Heart right ventricle (tissue), 16 donors: ENCODE results near the gene XPO6. TPM values are rescaled to one million over a fixed set of nuclear protein-coding genes. Genes with fewer than 3 reads are reported as not detected.

Experiments
- ATAC-seq, 8 donors: fragments of 200-7000 bp; cut with Tn5 transposase; one replicate each; pipeline ENCODE4 v1.9.1; 2020; ENCODE audit warnings: mild to moderate bottlenecking in 8 of 8, moderate library complexity in 8 of 8, moderate number of reproducible peaks in 1 of 8
- DNase-seq, 2 donors: peaks; one replicate each; pipeline ENCODE4 v3.0.0-alpha.2; 2020
- H3K27ac ChIP-seq, 10 donors: fragments of 200-600 bp; sonication (generic) in 2 of 10; one replicate each; pipeline versions ENCODE4 v1.5.0 to v1.8.0; 2020 to 2022; ENCODE audit warnings: mild to moderate bottlenecking in 3 of 10
- H3K27me3 ChIP-seq, 7 donors: fragments of 200-600 bp; one replicate each; pipeline ENCODE4 v1.8.0; 2021 to 2022; ENCODE audit warnings: mild to moderate bottlenecking in 2 of 7
- H3K36me3 ChIP-seq, 9 donors: fragments of 200-600 bp; sonication (generic) in 1 of 9; one replicate each; pipeline versions ENCODE4 v1.5.0 to v1.8.0; 2020 to 2022; ENCODE audit warnings: mild to moderate bottlenecking in 2 of 9
- H3K4me1 ChIP-seq, 9 donors: fragments of 200-600 bp; sonication (generic) in 1 of 9; one replicate each; pipeline versions ENCODE4 v1.5.0 to v1.8.0; 2020 to 2022; ENCODE audit warnings: mild to moderate bottlenecking in 4 of 9
- H3K4me3 ChIP-seq, 10 donors: fragments of 200-600 bp; sonication (generic) in 2 of 10; one replicate each; pipeline versions ENCODE4 v1.5.0 to v1.8.0; 2020 to 2022; ENCODE audit warnings: mild to moderate bottlenecking in 7 of 10, moderate library complexity in 2 of 10
- H3K9me3 ChIP-seq, 11 donors: fragments of 200-600 bp in 10 of 11; sonication (generic) in 2 of 11; one replicate each; pipeline versions ENCODE4 v1.5.0 to v1.8.0; 2013 to 2022; ENCODE audit warnings: mild to moderate bottlenecking in 2 of 11, control low read depth in 1 of 11, moderate library complexity in 1 of 11
- WGBS, 2 donors: extraction: QIAGEN DNeasy Blood & Tissue Kit; methylation state at CpG; one replicate each; pipeline ENCODE4 v1.1.7; 2013; ENCODE audit warnings: inconsistent platforms in 1 of 2; 5-methylcytosine and 5-hydroxymethylcytosine counted together
- intact Hi-C, 10 donors: fragments of 100-400 bp; cut with DNase I; formaldehyde crosslinking; loops; one replicate each; pipeline versions ENCODE4 v1.11.1 to v1.14.2; 2022
- polyA plus RNA-seq, 2 donors: library from polyadenylated mRNA; stranded (reverse); fragments of 200-250 nt; gene quantifications; one replicate each; pipeline ENCODE4 v1.2.3, GENCODE V29; 2013
- total RNA-seq, 10 donors: library from RNA; stranded (reverse); fragmentation: NEBNext Ultra II Directional in 3 of 10; extraction: Animal tissue kit (Norgen Biotek cat#: 25700) in 3 of 10; gene quantifications; one replicate each; pipeline versions ENCODE4 v1.2.1 to v1.2.4, GENCODE V29; 2021 to 2023
- TF ChIP-seq, protein P1 (sequence below), 9 donors: fragments of 200-600 bp; sonication (generic) in 2 of 9; IDR thresholded peaks; one replicate each; pipeline versions ENCODE4 v1.5.0 to v1.8.0; 2021 to 2022; ENCODE audit warnings: antibody characterized with exemption in 9 of 9, mild to moderate bottlenecking in 5 of 9, moderate library complexity in 1 of 9
- donor health status: Arrhythmogenic right ventricular cardiomyopathy.
- donor health status: ischemic (EF 13 %, LVEDD 7.1; RV severe dilation, severe dysfunction).
- donor health status: healthy with polysubstance abuse.
- donor health status: DM: no; HTN: yes; CAD: no.
- donor health status: DM: no; HTN: no; CAD: no.
- donor health status: ischemic (EF 25% LVEDD 6.9; RV normal size, moderate dysfunction).
- donor health status: ischemic (EF 25% LVEDD 5.7; RV mildly dilated, moderate dysfunction).
- donor health status: healthy.
- donor health status: DM: yes; HTN: yes; CAD: no.
- donor health status: Ischemic cardiomyopathy.
- donor health status: ischemic (EF 35%, LVEDD 5.7; RV mildly dilated, moderate dysfunction).
- donor health status: nonischemic (EF 11% LVEDD 7.7; RV severe dilation, severe dysfunction).
- donor health status: DM: yes; HTN: yes; CAD: no.
- donor health status: PGD.
- donor health status: ischemic (EF 29% LVEDD 5.4; RV normal size, mild dysfunction).
- donor health status: nonischemic (EF 23%, LVEDD 6.1; RV moderate dilation, normal function).

XPO6 gene
- total and polyA plus RNA-seq, 12 donors = 22.1 to 41.8 (median 29.3) TPM

DNA sequence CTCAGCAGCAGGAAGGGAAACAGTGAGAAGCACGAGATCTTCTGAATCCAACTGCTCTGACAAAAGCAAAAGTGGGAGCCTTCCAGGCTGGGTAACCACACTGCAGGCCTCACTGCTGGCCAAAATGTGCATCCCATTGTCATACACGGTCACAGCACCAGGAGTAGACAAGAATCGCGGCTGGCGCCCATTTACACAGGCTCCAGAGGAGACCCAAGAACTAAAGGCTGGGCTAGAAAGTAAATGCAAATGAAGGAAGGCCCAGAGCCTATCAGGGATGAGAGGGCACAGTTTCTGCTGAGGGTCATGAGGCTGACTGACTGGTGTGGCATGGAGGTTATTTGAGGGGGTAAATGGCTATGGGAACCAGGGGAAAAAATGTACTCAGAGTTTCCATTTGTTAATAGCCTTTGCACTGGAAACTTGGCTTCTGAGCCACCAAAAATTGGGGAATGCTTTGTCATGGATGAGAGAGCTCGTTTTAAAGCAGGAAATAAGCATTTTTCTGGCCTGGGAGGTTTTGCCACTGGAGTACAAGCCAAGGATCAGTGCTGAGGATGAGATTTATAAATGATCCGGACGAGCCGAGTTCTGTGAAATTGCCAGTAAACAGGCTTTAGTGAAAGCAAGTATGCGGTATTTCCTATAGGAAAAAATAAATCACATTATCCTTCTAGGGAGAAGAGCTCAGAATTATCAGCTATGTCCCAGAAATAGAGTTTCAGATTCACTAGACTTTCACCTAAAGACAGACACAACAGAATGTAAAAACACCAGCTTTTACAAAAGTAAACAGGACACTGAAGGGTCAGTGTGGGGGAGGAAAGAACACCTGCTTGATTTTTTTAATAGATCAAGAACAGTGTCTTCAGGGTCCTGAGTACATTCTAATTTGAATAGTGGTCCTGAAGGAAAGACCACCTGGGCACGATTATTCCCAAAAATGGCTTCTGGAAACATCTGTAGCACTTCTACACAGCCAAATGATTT is 81.4 kb downstream of the XPO6 start:
- DNase-seq = no peak
- H3K27ac ChIP-seq = peak overlapping the region in 6 of 10 donors; percentile 8 to 64 (median 38)
- TF ChIP-seq, protein P1, sequence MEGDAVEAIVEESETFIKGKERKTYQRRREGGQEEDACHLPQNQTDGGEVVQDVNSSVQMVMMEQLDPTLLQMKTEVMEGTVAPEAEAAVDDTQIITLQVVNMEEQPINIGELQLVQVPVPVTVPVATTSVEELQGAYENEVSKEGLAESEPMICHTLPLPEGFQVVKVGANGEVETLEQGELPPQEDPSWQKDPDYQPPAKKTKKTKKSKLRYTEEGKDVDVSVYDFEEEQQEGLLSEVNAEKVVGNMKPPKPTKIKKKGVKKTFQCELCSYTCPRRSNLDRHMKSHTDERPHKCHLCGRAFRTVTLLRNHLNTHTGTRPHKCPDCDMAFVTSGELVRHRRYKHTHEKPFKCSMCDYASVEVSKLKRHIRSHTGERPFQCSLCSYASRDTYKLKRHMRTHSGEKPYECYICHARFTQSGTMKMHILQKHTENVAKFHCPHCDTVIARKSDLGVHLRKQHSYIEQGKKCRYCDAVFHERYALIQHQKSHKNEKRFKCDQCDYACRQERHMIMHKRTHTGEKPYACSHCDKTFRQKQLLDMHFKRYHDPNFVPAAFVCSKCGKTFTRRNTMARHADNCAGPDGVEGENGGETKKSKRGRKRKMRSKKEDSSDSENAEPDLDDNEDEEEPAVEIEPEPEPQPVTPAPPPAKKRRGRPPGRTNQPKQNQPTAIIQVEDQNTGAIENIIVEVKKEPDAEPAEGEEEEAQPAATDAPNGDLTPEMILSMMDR (IDR thresholded peaks at IDR 0.05) = no peak
- no peaks in the 10 kb centered on the region for H3K9me3 ChIP-seq
- peak in 7 of 8 donors; percentile 17 to 51 (median 30) for ATAC-seq
- WGBS, 2 donors = 87 to 88% methylated on average over 11 of the region's 11 CpGs
- peaks cover 0 to 4% (median 0%) of the 10 kb centered on the region in 9 donors for H3K4me1 ChIP-seq
- H3K36me3 ChIP-seq = peaks cover 0 to 100% (median 61%) of the 10 kb centered on the region in 9 donors
- intact Hi-C loops = no loop called here
- no peaks in the 10 kb centered on the region for H3K27me3 ChIP-seq
- no peak overlapping the region for H3K4me3 ChIP-seq

DNA sequence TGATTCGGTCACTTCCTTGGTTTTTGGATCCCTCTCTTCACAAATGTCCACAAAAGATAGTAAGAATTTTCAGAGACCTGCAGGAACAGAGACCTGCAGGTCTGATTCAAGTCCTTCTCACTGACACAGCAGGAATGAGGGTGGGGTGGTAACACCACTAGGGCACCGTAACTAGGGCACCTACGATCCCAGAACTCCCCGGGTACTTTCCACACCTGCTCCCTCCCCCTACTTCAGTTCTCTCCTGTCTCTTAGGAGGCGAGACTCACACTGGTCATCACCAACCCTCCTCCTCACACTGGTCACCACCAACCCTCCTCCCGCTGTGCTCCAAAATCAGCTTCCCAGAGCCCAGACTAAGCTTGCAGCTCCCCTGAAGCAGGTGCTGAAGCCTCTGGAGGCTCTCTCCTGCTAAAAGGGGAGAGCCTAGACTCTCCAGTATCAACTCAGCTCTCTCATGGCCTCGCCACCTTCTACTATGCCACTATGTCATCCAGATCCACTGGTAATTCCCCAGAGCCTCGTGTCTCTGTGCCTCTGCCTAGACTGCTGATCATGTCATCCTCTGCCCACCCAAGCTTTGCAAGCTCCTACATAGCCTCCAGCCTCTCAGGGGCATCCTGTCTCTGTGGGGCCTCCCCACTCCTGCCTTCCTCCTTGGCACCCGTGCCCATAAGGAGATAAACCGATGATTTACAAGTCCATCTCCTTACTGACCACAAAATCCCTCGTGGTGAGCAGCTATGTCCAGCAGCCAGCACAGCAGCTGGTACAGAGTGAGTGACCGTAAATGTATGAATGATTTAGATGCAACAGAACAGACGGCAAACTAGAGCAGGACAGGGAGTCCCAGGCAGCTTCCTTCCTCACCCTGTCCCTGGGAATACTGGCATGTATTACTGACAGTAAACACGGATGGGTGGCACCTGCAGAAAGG is 84.8 kb downstream of the XPO6 start:
- H3K27me3 ChIP-seq = no peaks in the 10 kb centered on the region
- intact Hi-C loops = no loop called here
- H3K27ac ChIP-seq = no peak overlapping the region
- peaks cover 0 to 100% (median 58%) of the 10 kb centered on the region in 9 donors for H3K36me3 ChIP-seq
- WGBS, 2 donors = 93 to 95% methylated on average over 14 of the region's 14 CpGs
- ATAC-seq (peak in 1 of 8 donors; percentile 10), DNase-seq (no peak)
- TF ChIP-seq, protein P1 (IDR thresholded peaks at IDR 0.05) = no peak
- no peaks in the 10 kb centered on the region for H3K9me3 ChIP-seq
- H3K4me1 ChIP-seq = peaks cover 0 to 4% (median 0%) of the 10 kb centered on the region in 9 donors
- no peak overlapping the region for H3K4me3 ChIP-seq

DNA sequence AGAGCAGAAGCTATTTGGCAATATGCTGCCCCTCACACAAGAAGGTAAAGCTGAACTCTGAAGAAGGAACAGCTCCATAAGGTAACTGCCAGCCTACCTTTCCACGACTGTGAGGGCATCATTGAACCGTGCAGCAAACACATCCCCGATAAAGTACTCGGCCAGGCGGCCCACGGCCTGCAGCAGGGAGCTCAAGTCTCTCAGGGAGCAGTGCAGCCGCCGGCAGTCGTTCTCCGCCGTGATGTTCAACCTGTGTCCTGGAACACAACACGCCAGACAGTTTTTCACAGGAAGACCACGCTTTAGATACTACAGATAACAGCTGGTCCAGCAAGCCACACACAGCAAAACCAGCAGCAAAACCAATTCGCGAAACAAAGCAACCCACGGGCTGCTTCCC is 86.2 kb downstream of the XPO6 start:
- no peak overlapping the region for H3K4me3 ChIP-seq
- WGBS, 2 donors = 95 to 96% methylated on average over 16 of the region's 16 CpGs

More for the DNA sequence above, 86.2 kb downstream of the XPO6 start:
- intact Hi-C loops = no loop called here
- Histone ChIP-seq H3K36me3 (peaks cover 0 to 100% (median 50%) of the 10 kb centered on the region in 9 donors), H3K27ac (no peak overlapping the region), H3K9me3 (no peaks in the 10 kb centered on the region), H3K4me1 (peaks cover 0 to 4% (median 0%) of the 10 kb centered on the region in 9 donors), H3K27me3 (no peaks in the 10 kb centered on the region)
- TF ChIP-seq, protein P1 (IDR thresholded peaks at IDR 0.05) = no peak
- no peak for DNase-seq
- ATAC-seq = no peak
